ENCODE data around the gene ASPG. TPM values are rescaled to one million over a fixed set of nuclear protein-coding genes. Genes with fewer than 3 reads are reported as not detected.

The ASPG gene
- total RNA-seq (2014; rRNA removed; shearing (Covaris generic)) (not detected in 2 replicates), total RNA-seq (2022) (not detected in 2 replicates), Bru-seq, nascent RNA (not detected), BruChase-seq, experiment 1, labeled RNA remaining after a 6-hour chase (not detected), BruChase-seq, experiment 2, labeled RNA remaining after a 2-hour chase (not detected)
- long read RNA-seq, result 0 reads

- no TSS peak for BruUV-seq (replicated peaks)
- no peaks in the 10 kb centered on the region for H3K9me3 ChIP-seq (ENCODE audit: low read length)
- no peaks in the 10 kb centered on the region for H4K20me1 ChIP-seq (ENCODE audit: insufficient read depth, low read length)
- ChIA-PET POLR2A (no interaction called here), CTCF (ENCODE audit: unreplicated experiment) (no interaction called here)
- H3K79me2 ChIP-seq (ENCODE audit: insufficient read depth, low read depth, low read length), result no peaks in the 10 kb centered on the region
- no peaks in the 10 kb centered on the region for H3K4me1 ChIP-seq (ENCODE audit: insufficient read depth, low read length, poor library complexity, severe bottlenecking)
- no peak within 1 kb of the TSS for H3K27ac ChIP-seq (ENCODE audit: low read depth, low read length, poor library complexity, severe bottlenecking)
- H3K4me3 ChIP-seq (ENCODE audit: low read depth, low read length, poor library complexity, severe bottlenecking), result no peak within 1 kb of the TSS
- no peak within 1 kb of the TSS for H3K4me2 ChIP-seq (ENCODE audit: low read length)
- H3K9me2 ChIP-seq (ENCODE audit: insufficient read depth, low read length), result no peaks in the 10 kb centered on the region
- H3K36me3 ChIP-seq (ENCODE audit: insufficient read depth, low read length), result no peaks in the 10 kb centered on the region
- intact Hi-C loops (cut with micrococcal nuclease; ENCODE audit: unreplicated experiment), result no loop called here
- no peak within 1 kb of the TSS for H2AFZ ChIP-seq (ENCODE audit: low read length)
- no peak for TF ChIP-seq EZH2phosphoT487 (IDR thresholded peaks at IDR 0.05; ENCODE audit: borderline replicate concordance, low read depth, low read length)
- TF ChIP-seq CTCF (conservative IDR thresholded peaks at IDR 0.05; ENCODE audit: low read length), result no peak
- DNase-seq (ENCODE audit: low spot score), result peak; percentile 29
Observed at GRCh38 chr14:104085032-104085888, at the start of gene ASPG. ASPG (plus strand) TSS chr14:104085700; CDS start chr14:104085771, 71 bp downstream.

DNA sequence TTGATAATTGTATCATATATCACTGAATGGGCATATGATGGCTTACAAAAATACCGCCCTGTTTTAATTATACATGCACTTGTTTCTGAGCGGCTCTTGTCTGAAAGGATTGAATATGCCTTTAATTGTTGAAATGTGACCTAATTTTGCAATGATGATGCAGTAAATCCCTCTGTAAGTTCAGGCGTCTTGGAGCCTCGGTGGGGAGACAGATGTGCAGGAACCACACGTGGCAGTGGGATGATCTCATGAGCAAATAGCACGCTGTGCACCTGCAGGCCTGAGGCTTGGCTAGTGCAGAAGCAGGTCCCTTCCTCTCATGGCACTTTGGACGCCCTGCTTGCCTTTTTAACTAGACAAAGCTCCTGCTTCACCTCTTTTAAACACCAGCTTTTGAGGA lies 49.3 kb upstream of the ASPG start:
- no TSS peak for BruUV-seq (replicated peaks)
- no peak for TF ChIP-seq CTCF (conservative IDR thresholded peaks at IDR 0.05; ENCODE audit: low read length)
- no peak for TF ChIP-seq EZH2phosphoT487 (IDR thresholded peaks at IDR 0.05; ENCODE audit: borderline replicate concordance, low read depth, low read length)
- POLR2A ChIA-PET, result interaction anchor here (0.7 to 1.2 kb wide), 2 partner anchors 8 to 488 kb away, joined by 4 read pairs; no protein-coding TSS in a partner anchor

More for the DNA sequence above, 49.3 kb upstream of the ASPG start:
- Histone ChIP-seq H3K27ac (ENCODE audit: low read depth, low read length, poor library complexity, severe bottlenecking) (no peak overlapping the region), H4K20me1 (ENCODE audit: insufficient read depth, low read length) (no peaks in the 10 kb centered on the region), H3K4me3 (ENCODE audit: low read depth, low read length, poor library complexity, severe bottlenecking) (no peak overlapping the region), H3K4me1 (ENCODE audit: insufficient read depth, low read length, poor library complexity, severe bottlenecking) (no peaks in the 10 kb centered on the region), H3K79me2 (ENCODE audit: insufficient read depth, low read depth, low read length) (no peaks in the 10 kb centered on the region), H3K36me3 (ENCODE audit: insufficient read depth, low read length) (no peaks in the 10 kb centered on the region), H3K4me2 (ENCODE audit: low read length) (no peak overlapping the region), H3K9me2 (ENCODE audit: insufficient read depth, low read length) (no peaks in the 10 kb centered on the region), H3K9me3 (ENCODE audit: low read length) (no peaks in the 10 kb centered on the region), H2AFZ (ENCODE audit: low read length) (no peak overlapping the region)
- CTCF ChIA-PET (ENCODE audit: unreplicated experiment), result no interaction called here
- DNase-seq (ENCODE audit: low spot score), result no peak
- intact Hi-C loops (cut with micrococcal nuclease; ENCODE audit: unreplicated experiment), result no loop called here

Data from OCI-LY7 (cell line).